Activated CD8-positive, alpha-beta memory T cell treated with anti-CD3 and anti-CD28 coated beads, Interleukin-2, amount 50 U/mL, for 48 hours (primary cell): ENCODE results near the gene CPB1.

Experiments used
- DNase-seq: peaks from one replicate; pipeline ENCODE4 v3.0.0-alpha.2; 2020

CPB1 gene

DNA sequence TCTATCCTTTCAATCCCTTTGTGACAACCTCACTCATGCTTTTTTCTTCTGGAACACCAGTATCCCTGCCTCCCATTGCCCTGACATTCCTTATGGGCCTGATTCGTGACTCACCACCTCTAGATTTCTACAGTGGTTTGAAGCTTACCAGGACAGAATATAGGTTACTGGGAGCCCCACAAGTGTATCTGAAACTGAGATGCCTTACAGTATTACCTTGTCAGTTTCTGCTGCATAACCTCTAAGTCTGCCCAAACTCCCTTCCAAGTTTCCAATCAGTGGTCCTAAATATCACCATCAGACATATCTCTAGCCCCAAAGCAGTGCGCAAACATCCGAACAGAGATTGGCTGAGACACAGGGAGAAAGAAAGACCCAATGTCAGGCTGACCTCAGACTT, 5.6 kb downstream of the CPB1 start:
- DNase-seq = no peak

DNA sequence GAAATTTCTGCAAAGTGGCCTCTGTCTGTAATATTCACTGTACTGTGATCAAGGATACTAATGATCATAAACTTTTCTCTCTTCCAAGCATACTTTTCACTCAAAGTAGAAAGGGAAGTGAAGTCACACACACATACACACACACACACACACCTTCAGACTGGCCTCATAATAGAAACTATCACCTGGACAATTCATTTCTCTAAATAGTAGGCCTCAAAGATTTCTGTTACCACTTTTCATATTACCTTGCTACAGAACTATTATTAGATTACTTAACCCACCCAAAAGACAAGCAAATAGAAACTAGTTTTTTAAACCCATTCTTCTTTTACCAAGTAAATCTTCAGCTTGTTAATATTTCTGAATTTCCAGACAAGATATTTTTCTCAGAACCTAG, 12.2 kb downstream of the CPB1 start:
- DNase-seq = no peak

DNA sequence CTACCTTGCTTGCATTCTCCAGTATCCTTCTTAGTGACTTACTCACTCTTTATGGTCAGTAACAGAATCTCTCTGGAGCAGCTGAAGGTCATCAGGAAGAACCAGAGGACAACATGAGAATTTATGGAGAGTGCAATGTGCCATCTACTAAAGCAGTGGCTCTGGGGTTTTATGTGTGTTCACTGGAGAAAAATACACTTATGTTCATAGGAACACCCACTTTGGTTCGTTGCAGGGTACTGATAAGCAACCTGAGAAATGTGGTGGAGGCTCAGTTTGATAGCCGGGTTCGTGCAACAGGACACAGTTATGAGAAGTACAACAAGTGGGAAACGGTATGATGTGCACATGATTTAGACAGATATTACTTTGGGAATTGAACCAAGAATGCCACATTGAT, 12.8 kb downstream of the CPB1 start:
- no peak for DNase-seq

DNA sequence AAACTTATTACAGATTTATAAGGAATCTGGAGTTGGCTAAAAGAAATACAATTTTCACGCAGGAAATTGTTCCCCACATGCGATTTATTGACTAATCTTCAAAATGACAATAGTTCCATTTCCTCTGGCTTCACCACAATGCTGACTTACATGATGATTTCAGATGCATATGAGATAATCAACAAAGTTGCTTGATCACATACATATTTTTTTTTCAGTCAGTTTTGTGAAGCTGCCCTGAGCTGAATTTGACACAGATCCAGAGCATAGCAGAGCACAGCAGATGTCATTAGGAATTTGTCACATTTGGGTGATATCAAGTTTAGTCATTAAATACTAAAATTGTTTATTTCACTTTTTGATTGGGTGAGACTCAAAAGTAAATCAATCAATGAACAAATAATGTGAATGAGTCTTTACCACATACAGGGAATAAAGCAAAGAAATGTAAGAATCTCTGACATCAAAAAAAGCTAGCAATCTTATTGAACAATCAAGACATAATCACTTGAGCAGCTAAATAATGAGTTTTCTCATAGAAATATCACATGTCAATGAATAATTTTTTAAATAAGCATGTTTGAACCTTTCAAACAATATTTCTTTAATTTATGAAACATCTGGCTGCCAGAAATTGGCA, 18.3 kb downstream of the CPB1 start:
- DNase-seq = no peak

DNA sequence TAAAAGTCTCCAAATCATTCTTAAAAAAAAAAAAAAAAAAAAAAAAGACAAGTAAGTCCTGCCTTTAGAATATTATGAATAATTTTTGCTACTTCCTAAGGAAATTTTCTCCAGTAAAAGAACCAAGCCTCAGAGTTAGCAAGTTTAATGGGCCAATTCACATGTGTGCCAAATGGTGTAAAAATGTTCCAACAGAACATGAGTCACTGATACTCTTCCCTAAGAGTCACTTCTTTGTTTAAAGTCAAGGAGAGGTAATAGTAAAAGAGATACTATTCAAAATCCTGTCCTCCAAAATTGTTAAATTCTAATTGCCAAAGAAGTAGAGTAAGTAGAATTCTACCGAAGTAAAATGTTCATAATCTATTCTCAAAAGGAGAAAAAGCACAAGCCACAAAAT, 19.7 kb downstream of the CPB1 start:
- no peak for DNase-seq

DNA sequence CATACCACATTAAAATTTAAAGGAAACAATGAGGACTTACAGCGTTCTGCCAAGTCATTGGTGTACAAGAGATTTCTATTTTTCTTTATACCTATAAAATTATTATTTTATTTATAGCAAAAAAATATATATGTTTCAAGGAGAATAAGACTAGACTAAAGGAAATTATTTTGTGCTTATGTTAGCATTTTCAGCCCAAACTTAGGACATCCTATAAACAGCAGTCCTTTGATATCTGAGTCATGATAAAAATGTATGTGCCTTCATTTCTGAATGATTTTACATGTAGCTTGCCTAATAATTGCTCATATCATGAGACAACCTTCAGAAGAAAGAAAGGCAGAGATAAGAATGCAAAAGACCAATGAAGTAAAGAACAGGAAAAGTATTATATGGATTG, 20.8 kb downstream of the CPB1 start:
- DNase-seq = no peak

DNA sequence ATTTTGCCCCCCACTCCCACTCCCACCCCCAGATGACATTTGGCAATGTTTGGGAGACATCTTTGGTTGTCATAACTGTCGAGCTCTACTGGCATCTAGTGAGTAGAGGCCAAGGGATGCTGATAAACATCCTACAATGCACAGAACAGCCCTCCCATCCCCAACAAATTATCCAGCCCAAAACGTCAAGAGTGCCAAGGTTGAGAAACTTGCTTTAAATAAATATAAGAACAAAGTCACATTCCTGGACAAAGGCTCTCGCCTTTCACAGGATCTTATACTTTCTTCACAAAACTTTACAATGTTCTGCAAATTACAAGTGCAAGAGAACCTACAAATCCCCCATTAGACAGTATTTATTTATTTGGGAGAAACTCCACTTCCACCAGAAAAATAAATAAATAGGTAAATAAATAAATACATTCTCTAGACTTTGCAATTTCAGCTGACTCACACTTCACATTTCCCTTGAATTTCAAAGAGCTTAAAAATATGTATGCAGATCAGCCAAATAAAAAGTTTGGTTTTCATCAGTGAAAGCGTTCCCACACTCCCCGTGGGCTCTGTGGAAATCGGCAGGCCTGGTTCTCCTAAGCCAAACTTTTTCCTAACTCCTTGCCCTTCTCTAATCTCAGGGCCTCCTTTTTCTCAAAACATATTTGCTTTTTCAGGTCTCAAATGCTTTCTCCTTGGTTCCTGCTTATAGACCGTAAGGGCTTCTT, 24.8 kb downstream of the CPB1 start:
- DNase-seq = no peak

DNA sequence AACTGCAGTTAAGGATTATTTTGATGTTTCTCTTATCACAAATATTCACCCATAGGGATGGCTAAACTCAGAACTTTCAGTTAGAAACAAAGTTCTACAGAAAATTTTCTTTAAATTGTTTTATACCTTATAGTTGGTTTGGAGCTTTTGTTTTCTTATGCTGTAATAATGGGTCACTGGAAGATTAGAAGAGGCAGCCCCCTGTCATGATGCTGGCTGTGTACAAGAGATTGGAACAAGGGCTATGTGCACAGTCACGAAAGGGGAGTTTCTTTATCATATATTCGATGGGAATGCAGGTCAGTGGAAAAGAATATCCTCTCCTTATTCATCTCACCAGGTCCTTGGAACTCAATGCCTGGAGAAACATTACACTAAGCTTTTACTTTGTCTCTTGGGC, 25.5 kb downstream of the CPB1 start:
- DNase-seq = no peak

DNA sequence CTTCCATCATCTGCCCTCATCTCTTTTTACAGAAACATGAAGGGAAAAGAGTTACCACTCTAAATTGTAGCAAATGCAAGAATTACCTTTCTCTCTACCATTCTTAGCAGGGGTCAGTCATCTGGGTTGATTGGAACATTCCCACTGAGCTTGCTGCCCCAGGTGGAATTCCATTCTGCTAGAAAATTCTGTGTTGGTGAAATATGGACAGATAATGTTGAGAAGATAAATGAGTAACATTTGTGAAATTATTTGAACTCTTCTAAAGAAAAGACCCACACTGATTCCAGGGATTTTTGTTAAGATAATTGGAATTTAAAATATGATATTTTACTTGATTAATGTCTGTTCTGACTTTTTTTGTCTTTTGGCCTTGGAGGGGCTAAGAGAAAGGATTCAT, 26.4 kb downstream of the CPB1 start:
- DNase-seq = no peak

DNA sequence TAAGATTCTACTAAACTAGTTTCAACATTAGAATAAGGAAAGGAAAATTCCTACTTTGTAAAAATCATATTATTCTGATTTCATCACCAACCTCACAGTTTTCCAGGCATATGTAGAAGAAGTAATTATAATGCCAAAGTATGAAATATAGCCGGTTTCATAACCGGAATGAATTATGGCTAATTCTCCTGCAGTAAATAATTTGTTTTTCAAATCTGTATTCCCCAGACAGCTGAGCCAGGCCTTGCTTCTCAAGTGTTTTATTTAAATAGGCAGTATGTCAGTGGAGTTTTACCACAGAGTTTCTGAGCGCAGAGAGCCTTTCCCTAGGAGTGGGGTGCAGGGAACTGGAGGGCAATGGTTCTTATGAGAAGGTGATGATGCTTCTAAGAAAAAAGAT, 28.8 kb downstream of the CPB1 start:
- no peak for DNase-seq

DNA sequence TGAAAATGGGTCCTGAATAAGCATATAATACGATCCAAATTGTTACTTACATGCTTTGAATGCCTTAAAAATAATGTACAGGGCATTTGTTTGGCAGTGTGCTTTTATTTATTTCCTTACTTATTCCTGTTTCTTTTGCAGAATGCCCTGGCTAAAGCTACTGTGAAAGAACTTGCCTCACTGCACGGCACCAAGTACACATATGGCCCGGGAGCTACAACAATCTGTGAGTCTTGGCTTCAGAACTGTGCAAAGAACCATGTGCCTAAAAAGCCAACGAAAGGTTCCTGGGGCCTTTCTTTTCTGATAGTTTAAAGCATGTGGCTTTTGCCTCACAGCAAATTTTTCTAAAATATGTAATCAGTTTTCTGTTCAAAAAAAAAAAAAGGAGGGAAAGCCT, 29.7 kb downstream of the CPB1 start:
- DNase-seq = no peak

DNA sequence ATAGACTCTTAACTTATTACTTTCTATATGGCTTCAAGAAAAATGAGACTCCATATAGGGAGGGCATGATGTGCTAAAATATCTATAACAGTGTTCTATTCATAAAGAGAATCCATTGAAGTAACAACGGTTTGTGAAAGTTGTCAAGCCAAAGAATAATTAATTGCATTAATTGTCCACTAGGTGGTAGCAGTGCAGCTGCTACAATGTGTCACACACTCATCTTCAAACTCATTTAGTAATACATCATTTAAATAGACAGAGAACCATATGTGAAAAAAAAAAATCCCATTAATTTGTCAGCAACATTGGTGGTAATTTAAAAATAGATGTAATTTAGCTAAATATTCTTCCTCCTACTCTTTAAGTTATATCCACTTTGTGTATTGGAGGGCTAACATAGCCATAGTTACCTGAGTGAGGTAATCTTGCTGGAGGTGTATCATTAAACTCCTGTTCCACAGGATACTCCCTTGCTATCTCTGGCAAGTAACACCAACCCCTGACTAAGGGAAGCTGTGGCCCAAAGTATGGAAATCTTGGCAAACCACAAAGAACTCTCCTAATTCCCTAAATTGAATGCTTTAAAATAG, 33.8 kb downstream of the CPB1 start:
- no peak for DNase-seq

DNA sequence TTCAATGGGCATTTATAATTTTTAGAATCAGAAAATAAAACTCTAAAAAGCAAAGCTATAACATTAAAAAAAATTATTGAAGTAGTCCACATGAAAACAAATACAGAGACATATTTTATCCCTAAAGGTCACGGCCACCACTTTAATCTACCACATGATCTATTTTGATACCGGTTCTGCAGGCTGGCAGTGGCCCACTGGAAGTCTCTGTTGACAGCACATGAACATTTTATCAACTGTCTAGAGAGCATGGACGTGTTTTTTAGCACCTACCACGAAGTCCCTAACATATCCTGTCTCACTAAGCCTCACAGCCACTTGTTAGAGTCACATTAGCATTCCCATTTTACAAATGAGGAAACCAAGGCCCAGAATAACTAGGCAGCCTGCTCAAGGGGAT, 35.7 kb downstream of the CPB1 start:
- no peak for DNase-seq

DNA sequence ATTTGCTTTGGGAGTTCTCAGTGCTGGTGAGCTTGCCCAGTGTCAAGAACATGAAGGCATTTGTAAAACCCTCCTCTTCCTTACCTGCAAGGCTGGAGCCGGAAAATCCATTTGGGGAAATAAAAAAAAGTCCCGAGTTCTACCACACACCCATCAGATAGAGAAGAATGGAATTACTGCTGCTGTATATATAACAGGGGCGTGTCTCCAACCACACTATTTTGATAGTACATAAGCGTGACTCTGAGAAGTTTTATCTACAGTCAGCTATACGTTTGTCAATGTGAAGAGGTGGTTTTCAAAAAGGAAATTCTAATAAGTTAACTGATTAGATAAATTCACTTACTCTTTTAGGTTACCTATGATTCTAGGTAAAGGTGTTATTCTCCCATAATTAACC, 36.2 kb downstream of the CPB1 start:
- no peak for DNase-seq

DNA sequence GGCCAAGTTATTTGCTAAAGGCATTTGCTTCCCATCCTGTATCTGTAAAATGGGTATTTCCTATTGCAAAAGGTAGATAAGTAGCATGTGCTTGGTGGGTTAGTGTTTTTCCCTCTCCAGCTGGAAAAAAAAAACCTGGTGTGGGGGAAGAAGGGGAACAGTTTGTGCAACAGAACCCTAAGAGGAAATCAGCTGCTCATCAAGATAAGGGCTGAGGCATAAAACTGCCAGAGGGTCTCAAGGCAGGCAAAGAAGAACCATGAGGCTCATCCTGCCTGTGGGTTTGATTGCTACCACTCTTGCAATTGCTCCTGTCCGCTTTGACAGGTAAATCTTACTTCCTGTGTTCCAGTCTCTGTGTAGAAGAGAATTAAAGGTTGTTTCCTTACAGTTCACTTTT, 37.4 kb downstream of the CPB1 start, which contains the start of gene CPA3:
CPA3 (plus strand) TSS at position 248 of the 400 bp plus-strand sequence; CDS start at position 260, 12 bp downstream.
- DNase-seq = no peak

DNA sequence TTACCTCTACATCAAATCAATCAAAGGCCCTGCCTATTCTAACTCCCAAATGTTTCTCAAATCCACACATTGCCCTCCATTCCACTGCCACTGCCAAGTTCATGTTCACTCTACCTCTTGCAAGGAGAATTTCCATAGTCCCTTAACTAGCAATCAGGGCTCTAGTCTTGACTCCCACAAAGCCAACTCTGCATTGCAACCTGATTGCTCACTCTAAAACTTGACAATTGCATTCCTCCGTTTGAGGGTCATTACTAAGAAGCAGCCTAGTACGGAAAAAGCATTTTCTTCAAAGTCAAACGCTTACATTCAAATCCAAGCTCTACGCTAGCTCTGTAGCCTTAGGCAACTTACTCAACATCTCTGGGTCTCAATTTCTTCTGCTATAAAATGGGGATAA, 38.6 kb downstream of the CPB1 start:
- no peak for DNase-seq

DNA sequence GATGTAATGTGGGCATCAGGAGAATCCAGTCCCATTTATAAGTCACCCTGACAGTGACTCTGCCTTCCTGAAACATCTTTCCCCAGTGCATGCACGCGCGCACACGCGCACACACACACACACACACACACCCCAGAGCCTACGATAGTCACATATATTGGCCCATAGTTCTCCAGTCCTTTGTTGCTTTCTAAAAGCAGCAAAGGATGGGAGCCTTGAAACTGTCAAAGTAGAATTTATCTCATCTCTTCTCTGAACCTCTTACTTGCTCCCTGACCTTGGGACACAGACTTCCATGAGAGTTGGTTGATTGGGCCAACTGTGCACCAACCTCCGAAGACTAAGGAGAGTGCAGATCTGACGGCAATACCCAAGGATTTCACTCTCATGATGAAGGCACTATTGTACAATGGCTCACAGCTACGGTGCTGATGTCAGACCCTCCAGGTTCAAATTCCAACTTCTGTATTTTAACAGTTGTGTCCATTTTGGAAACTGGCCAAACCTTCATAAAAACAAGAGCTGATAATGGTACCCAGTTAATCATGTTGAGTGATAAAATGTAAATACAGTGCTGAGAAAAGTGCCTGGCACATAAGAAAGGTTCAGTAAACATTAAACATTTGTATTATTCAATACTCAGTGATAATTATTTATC, 45.8 kb downstream of the CPB1 start:
- no peak for DNase-seq

DNA sequence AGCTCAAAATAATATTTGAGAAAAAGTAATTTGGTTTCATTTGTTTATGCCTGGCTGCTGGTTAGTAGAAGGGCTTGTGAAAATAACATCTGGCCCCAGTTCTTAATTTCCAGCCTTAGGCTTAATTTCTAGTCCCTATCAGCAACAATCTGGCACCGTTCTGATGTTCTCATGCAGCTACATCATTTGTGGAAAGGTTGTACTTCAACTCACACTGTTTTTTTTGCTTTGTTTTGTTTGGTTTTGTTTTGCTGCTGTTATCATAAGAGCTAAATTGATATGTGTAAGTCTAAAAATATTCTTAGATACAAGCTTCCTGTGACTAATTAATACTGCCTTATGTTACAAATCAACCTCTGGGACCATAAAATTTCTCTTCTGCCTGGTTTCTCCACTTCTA, 46.4 kb downstream of the CPB1 start:
- no peak for DNase-seq

DNA sequence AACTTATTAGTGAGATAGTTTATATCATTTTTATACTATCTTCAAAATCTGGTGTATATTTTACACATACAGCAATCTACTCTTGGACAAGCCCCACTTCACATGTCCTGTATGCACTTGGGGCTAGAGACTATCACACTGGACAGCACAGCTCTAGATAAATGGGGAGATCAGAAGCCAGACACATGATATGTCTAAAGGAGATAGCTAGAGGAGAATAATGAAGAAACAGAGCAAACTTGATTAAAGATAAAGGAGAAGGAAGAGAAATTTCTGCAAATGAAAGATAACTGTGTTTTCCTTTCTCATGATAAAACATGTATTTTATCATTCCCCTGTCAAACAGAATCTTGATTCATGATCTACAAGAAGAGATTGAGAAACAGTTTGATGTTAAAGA, 50.5 kb downstream of the CPB1 start:
- no peak for DNase-seq

DNA sequence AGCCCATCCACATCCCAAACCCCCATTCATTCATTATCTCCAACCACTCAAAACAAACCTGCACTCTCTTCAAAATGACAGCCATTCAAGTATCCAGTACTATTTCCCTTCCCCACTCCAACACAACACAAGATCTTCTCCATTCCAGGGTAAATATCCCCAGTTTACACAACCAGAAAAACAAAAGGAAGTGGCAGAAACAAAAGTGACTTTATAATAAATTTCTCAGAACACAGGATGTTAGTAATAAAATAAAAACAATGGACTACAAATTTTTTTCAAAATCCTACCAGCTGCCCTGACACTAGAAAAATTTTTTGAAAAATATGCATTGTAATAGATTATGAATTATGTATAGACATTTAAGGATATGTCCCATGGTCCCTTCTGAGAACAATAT, 51.6 kb downstream of the CPB1 start:
- DNase-seq = no peak

DNA sequence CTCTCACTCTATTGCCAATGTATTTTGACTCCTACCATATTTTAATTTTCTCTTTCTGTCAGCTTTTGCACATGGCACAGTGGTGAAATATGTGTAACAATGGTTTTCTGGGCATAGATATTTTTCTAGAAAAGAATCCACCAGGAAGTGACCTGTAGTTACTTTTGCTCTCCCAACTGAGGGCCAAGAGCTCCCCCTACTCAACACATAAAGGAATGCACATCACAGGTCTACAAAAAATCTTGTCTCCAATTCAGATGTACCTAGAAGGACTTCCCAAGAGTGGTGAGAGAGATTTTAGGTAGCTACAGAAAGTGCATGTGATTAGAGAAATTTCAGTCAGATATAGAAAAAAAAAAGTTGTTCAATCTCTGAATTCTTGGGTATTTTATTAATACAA, 53.1 kb downstream of the CPB1 start:
- DNase-seq = no peak

DNA sequence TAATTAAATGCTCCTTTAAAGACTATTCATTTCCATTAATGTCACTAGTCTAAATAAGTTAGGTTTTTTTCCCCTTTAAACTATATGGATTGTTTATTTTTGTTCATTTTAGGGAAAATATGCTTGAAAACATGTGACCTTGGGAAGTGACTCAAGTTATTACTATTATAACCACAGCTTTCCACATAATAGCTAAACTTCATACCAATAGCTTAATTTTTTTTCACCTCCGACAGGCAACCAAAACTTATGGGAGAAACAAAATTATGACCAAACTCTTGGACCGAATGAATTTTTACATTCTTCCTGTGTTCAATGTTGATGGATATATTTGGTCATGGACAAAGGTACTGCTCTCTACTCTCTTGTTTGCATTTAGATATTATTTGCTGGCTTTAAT, 53.7 kb downstream of the CPB1 start:
- no peak for DNase-seq

DNA sequence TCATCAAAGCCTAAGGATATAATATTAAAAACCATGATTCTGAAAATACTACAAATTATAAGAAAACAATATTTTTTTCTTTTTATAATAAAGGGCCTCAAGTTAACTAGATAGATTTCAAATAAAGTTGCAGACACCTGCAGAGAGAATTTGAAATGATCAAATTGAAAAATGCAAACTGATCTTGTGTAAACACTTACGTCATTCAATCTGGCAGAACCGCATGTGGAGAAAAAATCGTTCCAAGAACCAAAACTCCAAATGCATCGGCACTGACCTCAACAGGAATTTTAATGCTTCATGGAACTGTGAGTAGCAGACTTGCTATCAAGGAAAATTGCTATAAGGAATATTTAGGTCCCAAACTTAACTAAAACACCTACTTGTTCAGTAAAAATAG, 54.7 kb downstream of the CPB1 start:
- DNase-seq = no peak

DNA sequence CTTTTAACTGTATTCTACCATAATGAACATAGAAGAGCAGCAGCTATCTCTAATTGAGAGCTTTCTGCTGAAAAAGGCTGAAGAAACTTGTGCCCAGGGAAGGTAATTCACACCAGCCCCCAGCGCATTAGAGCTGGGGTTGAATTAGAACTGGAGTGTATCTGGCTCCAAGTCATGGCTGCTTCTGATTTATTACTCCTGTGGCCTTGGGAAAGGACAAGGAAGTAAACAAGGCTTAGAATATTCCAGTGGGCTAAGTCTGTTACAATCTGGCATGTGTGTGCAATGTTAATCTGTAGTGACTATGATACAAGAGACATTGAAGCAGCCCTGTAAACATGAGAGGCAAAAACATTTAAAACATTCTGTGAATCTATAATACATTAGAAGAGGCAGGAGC, 55.6 kb downstream of the CPB1 start:
- DNase-seq = no peak
